Large intestine (tissue), 3 donors: Measurements from ENCODE around the gene TOP2A. TPM values are rescaled to one million over a fixed set of nuclear protein-coding genes. Genes with fewer than 3 reads are reported as not detected.

Experiments used
- DNase-seq, 2 donors: peaks; one replicate each; pipeline versions ENCODE4 v3.0.0 to v3.0.0-alpha.2; 2013
- H3K27ac ChIP-seq: one replicate; pipeline ENCODE4 v1.5.1; 2013; ENCODE audit warnings: low read length
- H3K27me3 ChIP-seq: 2 replicates; pipeline ENCODE4 v1.6.1; 2013; ENCODE audit warnings: low read length; ENCODE audit not compliant: control insufficient read depth, insufficient read depth
- H3K36me3 ChIP-seq: 2 replicates; pipeline ENCODE4 v1.6.1; 2013; ENCODE audit warnings: low read length; ENCODE audit not compliant: control insufficient read depth, insufficient read depth
- H3K4me1 ChIP-seq: one replicate; pipeline ENCODE4 v1.6.1; 2013; ENCODE audit warnings: low read length; ENCODE audit not compliant: control insufficient read depth, insufficient read depth
- H3K4me3 ChIP-seq: one replicate; pipeline ENCODE4 v1.5.1; 2013; ENCODE audit warnings: low read length
- H3K9me3 ChIP-seq: one replicate; pipeline ENCODE4 v1.6.1; 2013; ENCODE audit warnings: mild to moderate bottlenecking, low read depth, low read length, moderate library complexity; ENCODE audit not compliant: control insufficient read depth
- WGBS: methylation state at CpG from one replicate; pipeline ENCODE4 v1.1.5; 2013; ENCODE audit warnings: low lambda C conversion rate; ENCODE audit not compliant: insufficient coverage; 5-methylcytosine and 5-hydroxymethylcytosine counted together
- polyA plus RNA-seq: library from polyadenylated mRNA; unstranded; fragments of 120-200 nt; gene quantifications from one replicate; pipeline ENCODE4 v1.2.1, GENCODE V29; 2013

The TOP2A gene
- polyA plus RNA-seq, 1 donor = 68.4 TPM

DNA sequence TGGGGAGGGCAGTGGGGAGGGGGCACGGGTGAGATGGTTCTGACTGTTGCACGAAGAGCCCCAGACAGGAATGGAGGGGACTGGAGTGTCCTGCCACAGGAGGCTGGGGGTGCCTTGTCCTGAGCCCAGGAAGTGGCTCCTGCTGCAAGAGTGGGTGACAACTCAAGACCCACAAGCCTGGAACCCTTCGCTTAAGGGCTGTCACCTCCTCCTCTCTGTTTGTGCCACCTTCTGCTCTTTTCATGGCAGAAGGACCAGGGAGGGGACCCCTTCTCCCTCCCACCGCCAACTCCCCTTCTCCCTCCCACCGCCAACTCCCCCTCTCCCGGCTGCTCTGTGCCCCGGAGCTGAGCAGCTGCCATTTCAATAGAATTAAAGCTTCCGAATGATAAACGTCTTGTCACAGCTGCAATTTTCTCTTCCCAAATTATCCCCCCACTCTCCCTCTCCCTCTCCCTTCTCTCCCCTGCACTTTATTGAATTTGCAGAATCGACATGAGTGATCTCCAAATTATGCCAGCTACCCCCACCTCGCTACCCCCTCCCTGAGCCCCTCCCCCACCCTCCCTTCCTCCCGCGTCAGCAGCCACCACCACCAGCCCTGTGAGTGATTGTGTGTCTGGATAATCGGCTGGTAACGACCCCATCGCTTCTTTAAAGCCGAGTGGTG is 66.9 kb downstream of the TOP2A start:
- Histone ChIP-seq H3K27ac (peak overlapping the region; percentile 28), H3K4me1 (peaks cover 79% of the 10 kb centered on the region), H3K27me3 (no peaks in the 10 kb centered on the region), H3K36me3 (peaks cover 79% of the 10 kb centered on the region), H3K4me3 (no peak overlapping the region), H3K9me3 (no peaks in the 10 kb centered on the region)
- 67% methylated on average over 1 of the region's 17 CpGs for WGBS
- DNase-seq = no peak

DNA sequence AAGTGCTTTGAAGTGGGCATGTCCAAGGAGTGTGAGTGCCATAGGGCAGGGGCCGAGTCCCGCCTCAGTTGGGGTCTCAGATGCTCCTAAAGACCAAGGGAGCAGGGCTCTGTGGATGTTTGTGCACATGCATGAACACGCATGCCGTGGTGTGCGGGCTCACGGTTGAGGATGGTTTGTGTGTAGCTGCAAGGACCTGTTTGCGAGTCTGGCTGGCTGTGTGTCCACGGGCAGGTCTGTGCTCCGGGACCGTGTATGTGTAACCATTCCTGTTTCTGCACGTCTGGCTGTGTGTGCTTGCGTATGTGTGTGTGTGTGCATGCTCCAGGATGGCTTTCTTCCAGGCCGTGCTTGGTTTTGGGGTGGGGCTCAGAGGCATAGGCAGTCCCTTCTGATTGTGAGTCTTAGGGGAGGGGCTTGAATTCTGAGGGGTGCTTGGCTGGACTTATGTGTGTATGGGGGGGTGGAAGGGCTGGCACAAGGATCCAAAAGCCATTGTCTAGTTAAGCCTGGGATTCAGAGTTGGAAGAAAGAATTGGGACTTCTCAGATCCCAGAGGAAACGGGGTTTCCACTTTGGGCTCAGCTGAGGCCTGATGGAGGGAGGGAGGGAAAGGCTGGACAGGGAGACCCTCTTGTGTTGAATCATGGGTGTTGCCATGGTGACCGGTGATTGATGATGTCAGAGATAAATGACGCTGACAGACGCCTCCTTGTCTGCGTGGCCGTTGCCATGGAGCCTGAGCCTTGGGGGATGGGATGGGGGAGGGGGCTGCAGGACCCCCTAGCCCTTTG is 67.6 kb downstream of the TOP2A start:
- Histone ChIP-seq H3K27ac (peak overlapping the region; percentile 28), H3K9me3 (no peaks in the 10 kb centered on the region), H3K36me3 (peaks cover 71% of the 10 kb centered on the region), H3K4me3 (no peak overlapping the region), H3K27me3 (no peaks in the 10 kb centered on the region), H3K4me1 (peaks cover 72% of the 10 kb centered on the region)
- no CpG with 5 or more reads among the region's 19 CpGs for WGBS
- peak in 1 of 2 donors; percentile 41 for DNase-seq

DNA sequence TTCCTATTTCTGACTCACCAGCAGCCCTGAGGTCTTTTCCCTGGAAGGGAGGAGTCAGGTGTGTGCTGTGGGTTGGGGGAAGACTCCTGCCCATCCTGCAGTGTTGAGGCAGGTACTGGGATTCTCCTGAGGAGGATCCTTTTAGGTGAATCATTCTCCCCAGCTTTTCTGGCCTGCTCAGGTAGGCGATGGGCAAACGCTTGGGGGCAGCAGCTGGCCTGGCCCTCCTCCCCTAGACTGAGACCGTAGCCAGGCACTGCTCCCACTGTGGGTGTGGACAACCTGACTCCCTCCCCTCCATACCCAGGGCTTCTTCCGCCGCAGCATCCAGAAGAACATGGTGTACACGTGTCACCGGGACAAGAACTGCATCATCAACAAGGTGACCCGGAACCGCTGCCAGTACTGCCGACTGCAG is 68.2 kb downstream of the TOP2A start:
- no CpG with 5 or more reads among the region's 10 CpGs for WGBS
- Histone ChIP-seq H3K27me3 (no peaks in the 10 kb centered on the region), H3K27ac (peak overlapping the region; percentile 28), H3K36me3 (peaks cover 65% of the 10 kb centered on the region), H3K4me1 (peaks cover 75% of the 10 kb centered on the region), H3K4me3 (no peak overlapping the region), H3K9me3 (no peaks in the 10 kb centered on the region)
- DNase-seq = no peak

DNA sequence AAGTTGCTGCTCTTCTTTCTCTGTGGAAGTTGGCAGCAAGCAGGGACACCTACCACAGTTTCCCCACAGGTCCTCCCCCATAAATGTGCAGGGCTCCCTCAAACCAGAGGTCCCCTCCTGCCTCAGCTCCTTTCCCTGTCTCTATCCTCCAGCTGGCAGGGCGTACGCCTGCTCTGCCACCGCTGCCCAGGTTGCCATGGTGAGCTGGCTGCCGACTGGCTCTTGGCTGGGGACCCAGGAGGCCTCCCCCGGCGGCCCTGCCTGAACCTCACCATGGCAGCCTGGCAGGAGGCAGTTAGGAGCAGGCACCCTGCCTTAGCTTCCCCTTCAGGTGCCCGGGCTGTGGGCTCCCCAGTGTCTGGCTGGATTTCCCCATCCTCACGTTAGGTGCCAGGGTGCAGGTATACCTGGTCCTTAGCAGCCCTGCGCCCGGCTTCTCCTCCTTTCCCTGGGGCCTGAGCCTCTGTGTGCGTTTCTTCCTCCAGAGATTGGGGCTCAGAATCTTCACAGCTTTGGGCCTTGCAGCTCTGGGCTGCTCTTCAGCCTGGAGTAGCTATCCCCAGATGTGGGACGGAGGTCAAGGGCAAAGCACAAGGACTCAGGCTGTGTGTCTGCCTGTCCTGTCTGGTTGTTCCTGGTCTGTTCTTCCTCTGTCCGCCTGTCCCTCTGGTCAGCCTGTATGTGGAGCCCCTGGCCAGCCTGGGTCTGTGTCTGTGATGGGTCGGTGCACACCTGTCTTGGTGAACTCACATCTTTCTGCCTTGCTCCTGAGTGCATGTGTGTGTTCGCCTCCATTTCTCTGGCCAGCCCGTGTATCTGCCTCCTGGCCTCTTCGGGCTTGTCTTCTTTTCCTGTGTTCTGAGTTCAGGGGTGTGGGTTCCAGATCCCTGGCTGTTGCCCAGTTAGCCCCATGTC is 68.9 kb downstream of the TOP2A start:
- peak overlapping the region; percentile 16 for H3K27ac ChIP-seq
- H3K9me3 ChIP-seq = no peaks in the 10 kb centered on the region
- no peak for DNase-seq
- peaks cover 80% of the 10 kb centered on the region for H3K4me1 ChIP-seq
- H3K36me3 ChIP-seq = peaks cover 59% of the 10 kb centered on the region
- no peak overlapping the region for H3K4me3 ChIP-seq
- no peaks in the 10 kb centered on the region for H3K27me3 ChIP-seq
- WGBS = no CpG with 5 or more reads among the region's 17 CpGs

DNA sequence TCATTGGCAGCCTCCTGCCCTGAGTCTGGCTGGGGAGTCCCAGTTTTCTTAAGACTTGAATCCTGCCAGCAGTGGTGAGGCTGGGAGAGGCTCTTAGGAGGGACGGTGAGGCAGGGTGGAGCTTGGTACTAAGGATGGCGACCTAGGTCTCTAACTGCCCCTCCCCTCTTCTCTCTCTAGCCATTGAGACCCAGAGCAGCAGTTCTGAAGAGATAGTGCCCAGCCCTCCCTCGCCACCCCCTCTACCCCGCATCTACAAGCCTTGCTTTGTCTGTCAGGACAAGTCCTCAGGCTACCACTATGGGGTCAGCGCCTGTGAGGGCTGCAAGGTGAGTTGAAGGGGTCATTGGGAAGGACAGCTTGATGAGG is 69.6 kb downstream of the TOP2A start:
- peaks cover 52% of the 10 kb centered on the region for H3K36me3 ChIP-seq
- no CpG with 5 or more reads among the region's 5 CpGs for WGBS
- no peak for DNase-seq
- H3K27ac ChIP-seq = peak overlapping the region; percentile 5
- H3K4me1 ChIP-seq = peaks cover 80% of the 10 kb centered on the region
- H3K27me3 ChIP-seq = no peaks in the 10 kb centered on the region
- H3K9me3 ChIP-seq = no peaks in the 10 kb centered on the region
- no peak overlapping the region for H3K4me3 ChIP-seq

DNA sequence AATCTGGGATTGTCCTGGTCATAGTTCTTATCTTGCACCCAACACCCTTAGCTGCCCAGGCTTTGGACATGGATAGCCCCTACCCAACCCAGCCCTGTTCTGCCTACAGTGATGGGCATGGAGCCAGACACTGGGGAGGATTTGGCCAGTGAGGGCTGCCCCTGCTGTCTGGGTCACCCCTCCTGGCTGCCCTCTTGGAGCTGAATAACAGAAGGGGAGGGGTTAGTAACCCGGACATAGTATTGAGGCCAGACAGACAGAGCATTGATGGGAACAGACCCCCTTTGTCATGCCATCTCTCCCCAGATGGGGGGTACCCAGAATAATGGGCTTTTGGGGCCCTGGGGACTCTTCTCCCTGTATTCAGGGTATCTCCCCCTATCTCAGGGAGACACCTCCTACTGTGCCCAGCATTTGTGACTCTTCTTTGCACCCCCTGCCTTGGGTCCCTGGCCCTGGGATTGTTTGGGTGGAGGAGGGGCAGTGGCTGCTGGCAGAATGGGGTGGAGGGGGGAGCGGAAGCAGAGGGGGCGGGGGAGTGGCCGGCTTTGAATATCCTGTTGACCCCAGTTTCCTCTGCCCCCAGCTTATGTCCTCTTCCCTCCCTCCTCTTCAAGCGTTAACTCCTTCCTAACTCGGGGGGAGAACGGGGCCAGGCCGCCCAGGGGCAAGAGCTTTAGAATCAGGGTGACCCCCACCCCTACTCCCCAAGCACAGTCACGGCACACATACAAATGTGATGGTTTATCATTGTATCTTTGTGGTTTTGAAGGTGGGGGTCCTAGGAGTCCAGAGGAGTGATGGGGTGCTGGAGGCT is 70.2 kb downstream of the TOP2A start:
- H3K4me1 ChIP-seq = peaks cover 74% of the 10 kb centered on the region
- no peak overlapping the region for H3K4me3 ChIP-seq
- no peak for DNase-seq

DNA sequence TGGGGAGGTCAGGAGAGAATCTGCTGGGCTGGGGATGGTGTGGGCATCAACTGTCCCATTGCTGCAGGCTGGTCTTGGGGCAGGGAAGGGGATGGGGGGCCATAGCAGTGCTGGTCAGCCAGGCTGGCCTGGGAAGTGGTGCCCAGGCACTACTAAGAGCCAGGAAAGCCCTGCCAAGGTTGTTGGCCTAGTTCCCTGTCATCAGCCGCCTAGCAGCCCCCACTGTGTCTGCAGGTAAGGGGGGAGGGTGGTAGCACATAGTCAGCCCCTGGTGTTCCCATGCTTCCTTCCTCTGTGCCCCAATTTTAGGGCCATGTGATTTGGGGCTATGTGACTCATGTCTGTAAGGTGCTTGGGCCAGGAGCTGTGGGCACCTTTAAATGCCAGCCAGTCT is 70.9 kb downstream of the TOP2A start:
- Histone ChIP-seq H3K9me3 (no peaks in the 10 kb centered on the region), H3K4me1 (peaks cover 66% of the 10 kb centered on the region), H3K27me3 (no peaks in the 10 kb centered on the region), H3K4me3 (peak overlapping the region; percentile 82), H3K36me3 (peaks cover 38% of the 10 kb centered on the region), H3K27ac (peak overlapping the region; percentile 96)
- WGBS = no CpG with 5 or more reads among the region's 1 CpG
- no peak for DNase-seq

More for the DNA sequence above, 70.2 kb downstream of the TOP2A start:
- Histone ChIP-seq H3K27ac (peak overlapping the region; percentile 96), H3K9me3 (no peaks in the 10 kb centered on the region), H3K27me3 (no peaks in the 10 kb centered on the region), H3K36me3 (peaks cover 46% of the 10 kb centered on the region)
- WGBS = no CpG with 5 or more reads among the region's 9 CpGs

DNA sequence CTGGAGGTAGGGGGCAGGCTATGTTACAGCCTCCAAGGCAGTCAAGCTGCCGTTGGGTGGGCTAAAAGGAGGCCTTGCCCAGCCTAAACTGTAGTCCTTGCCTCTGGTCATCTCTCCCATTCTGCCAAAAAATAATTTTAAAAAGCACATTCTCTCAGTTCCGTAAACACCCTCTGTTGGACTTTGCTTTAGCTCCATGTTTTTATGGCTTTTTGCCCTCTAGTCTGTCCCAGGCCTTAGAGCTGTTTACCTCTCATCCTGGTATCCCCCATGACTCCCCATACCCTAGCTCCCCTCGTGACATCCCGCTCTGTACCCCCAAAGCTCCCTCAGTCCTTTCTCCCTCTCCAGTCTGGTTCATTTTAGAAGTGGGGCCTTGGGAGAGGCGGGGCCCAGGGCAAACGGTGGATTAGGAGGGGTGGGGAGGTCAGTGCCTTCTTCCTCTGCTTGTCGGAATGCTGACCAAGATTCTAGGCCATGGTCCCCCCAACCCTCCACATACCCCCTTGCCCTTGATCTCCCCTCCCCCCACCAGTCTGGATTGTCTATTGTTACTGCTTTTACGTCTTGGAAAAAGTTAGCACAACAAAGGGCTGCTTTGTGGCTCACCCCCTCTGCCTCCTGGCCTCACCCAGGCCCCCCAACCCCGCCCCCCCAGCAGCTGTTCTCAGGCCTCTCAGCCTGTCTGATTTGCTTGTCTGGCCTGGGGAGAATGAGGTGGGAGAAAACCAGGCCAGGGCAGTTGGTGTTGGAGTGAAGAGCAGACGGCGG is 71.5 kb downstream of the TOP2A start:
- peaks cover 61% of the 10 kb centered on the region for H3K4me1 ChIP-seq
- H3K4me3 ChIP-seq = peak overlapping the region; percentile 82
- no peaks in the 10 kb centered on the region for H3K9me3 ChIP-seq
- no peak for DNase-seq
- WGBS = 20% methylated on average over 1 of the region's 11 CpGs
- peaks cover 32% of the 10 kb centered on the region for H3K36me3 ChIP-seq
- H3K27ac ChIP-seq = peak overlapping the region; percentile 96
- H3K27me3 ChIP-seq = no peaks in the 10 kb centered on the region
